ENCODE results near the gene CCNB1IP1. TPM values are rescaled to one million over a fixed set of nuclear protein-coding genes. Genes with fewer than 3 reads are reported as not detected.

CCNB1IP1 gene
- total RNA-seq, 4 donors from 2014 or later = 33.4 to 64.8 (median 39.5) TPM

- Histone ChIP-seq H3K27ac (no peak overlapping the region), H3K27me3 (no peaks in the 10 kb centered on the region), H3K4me1 (no peaks in the 10 kb centered on the region), H3K9me3 (no peaks in the 10 kb centered on the region), H3K4me3 (no peak overlapping the region), H3K36me3 (peaks cover 0 to 100% of the 10 kb centered on the region in 2 donors)
- ATAC-seq = no peak
- 44 to 63% methylated on average over 1 of the region's 1 CpG for WGBS, 2 donors (ENCODE audit: low coverage in 1 of 2)
- TF ChIP-seq EP300 (IDR thresholded peaks at IDR 0.05) (no peak), POLR2AphosphoS5 (IDR thresholded peaks at IDR 0.05) (no peak)
Observed at GRCh38 chr14:20379743-20380142, 46.7 kb upstream of the CCNB1IP1 start.

GRCh38 chr14:20377171-20377570 is 44.1 kb upstream of the CCNB1IP1 start:
- Histone ChIP-seq H3K4me1 (no peaks in the 10 kb centered on the region), H3K4me3 (no peak overlapping the region), H3K9me3 (no peaks in the 10 kb centered on the region), H3K27me3 (no peaks in the 10 kb centered on the region), H3K36me3 (peaks cover 0 to 100% of the 10 kb centered on the region in 2 donors), H3K27ac (no peak overlapping the region)
- no peak for ATAC-seq
- 93% methylated on average over 2 of the region's 2 CpGs; no CpG with 5 or more reads in 1 of the 2 donors for WGBS, 2 donors (ENCODE audit: low coverage in 1 of 2)
- TF ChIP-seq EP300 (IDR thresholded peaks at IDR 0.05) = no peak
- no peak for TF ChIP-seq POLR2A (IDR thresholded peaks at IDR 0.05)
- TF ChIP-seq POLR2AphosphoS5 (IDR thresholded peaks at IDR 0.05) = no peak
- TF ChIP-seq CTCF (IDR thresholded peaks at IDR 0.05) = no peak

GRCh38 chr14:20376071-20376588 is 43.1 kb upstream of the CCNB1IP1 start:
- WGBS, 2 donors (ENCODE audit: low coverage in 1 of 2) = 66 to 89% methylated on average over 3 to 4 of the region's 12 CpGs
- TF ChIP-seq CTCF (IDR thresholded peaks at IDR 0.05) (no peak), POLR2A (IDR thresholded peaks at IDR 0.05) (no peak), POLR2AphosphoS5 (IDR thresholded peaks at IDR 0.05) (no peak), EP300 (IDR thresholded peaks at IDR 0.05) (no peak)
- no peaks in the 10 kb centered on the region for H3K9me3 ChIP-seq
- no peak for ATAC-seq
- no peak overlapping the region for H3K27ac ChIP-seq
- H3K27me3 ChIP-seq = no peaks in the 10 kb centered on the region
- no peaks in the 10 kb centered on the region for H3K4me1 ChIP-seq
- H3K36me3 ChIP-seq = peaks cover 0 to 100% of the 10 kb centered on the region in 2 donors
- H3K4me3 ChIP-seq = no peak overlapping the region

DNA sequence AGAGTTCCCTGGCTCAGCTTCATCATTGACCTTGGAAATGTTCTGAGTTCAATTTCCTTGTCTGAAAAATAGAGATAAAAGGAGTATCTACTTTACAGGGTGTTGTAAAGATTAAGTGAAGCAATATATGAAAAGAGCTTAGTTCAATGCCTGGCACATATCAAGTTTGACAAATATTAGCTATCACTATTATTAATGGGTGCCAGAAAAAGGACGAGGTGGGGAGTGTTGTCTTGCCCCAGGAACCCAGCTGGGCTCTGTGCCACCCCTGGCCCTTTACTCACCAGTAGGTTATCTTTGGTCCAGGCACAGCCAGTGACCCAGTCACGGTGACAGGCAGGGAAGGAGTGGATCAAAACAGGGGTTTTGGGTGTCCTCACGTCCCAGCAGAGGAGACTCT is 42.4 kb upstream of the CCNB1IP1 start:
- H3K4me3 ChIP-seq = no peak overlapping the region
- 40 to 100% methylated on average over 1 of the region's 3 CpGs for WGBS, 2 donors (ENCODE audit: low coverage in 1 of 2)
- no peaks in the 10 kb centered on the region for H3K4me1 ChIP-seq
- H3K27ac ChIP-seq = no peak overlapping the region
- H3K9me3 ChIP-seq = no peaks in the 10 kb centered on the region
- no peak for ATAC-seq
- H3K36me3 ChIP-seq = peaks cover 0 to 100% of the 10 kb centered on the region in 2 donors
- TF ChIP-seq EP300 (IDR thresholded peaks at IDR 0.05) (no peak), POLR2A (IDR thresholded peaks at IDR 0.05) (no peak), CTCF (IDR thresholded peaks at IDR 0.05) (no peak), POLR2AphosphoS5 (IDR thresholded peaks at IDR 0.05) (no peak)
- no peaks in the 10 kb centered on the region for H3K27me3 ChIP-seq

- WGBS, 2 donors (ENCODE audit: low coverage in 1 of 2) = 71 to 100% methylated on average over 1 to 3 of the region's 5 CpGs
- TF ChIP-seq POLR2AphosphoS5 (IDR thresholded peaks at IDR 0.05) (no peak), EP300 (IDR thresholded peaks at IDR 0.05) (no peak), POLR2A (IDR thresholded peaks at IDR 0.05) (no peak), CTCF (IDR thresholded peaks at IDR 0.05) (no peak)
- no peak overlapping the region for H3K27ac ChIP-seq
Observed at GRCh38 chr14:20372796-20373195, 39.7 kb upstream of the CCNB1IP1 start.

More at GRCh38 chr14:20372796-20373195, 39.7 kb upstream of the CCNB1IP1 start:
- Histone ChIP-seq H3K27me3 (no peaks in the 10 kb centered on the region), H3K4me3 (no peak overlapping the region), H3K9me3 (no peaks in the 10 kb centered on the region), H3K36me3 (peaks cover 0 to 100% of the 10 kb centered on the region in 2 donors), H3K4me1 (no peaks in the 10 kb centered on the region)
- no peak for ATAC-seq

Data from gastroesophageal sphincter (tissue), 4 donors.